ENCODE data around the gene OR4N2. TPM values are rescaled to one million over a fixed set of nuclear protein-coding genes. Genes with fewer than 3 reads are reported as not detected.
"Not testable (repeated sequence)": the region's sequence is repeated elsewhere in the genome, so short reads cannot be mapped to it uniquely, and the experiment has no call there.

The OR4N2 gene, protein sequence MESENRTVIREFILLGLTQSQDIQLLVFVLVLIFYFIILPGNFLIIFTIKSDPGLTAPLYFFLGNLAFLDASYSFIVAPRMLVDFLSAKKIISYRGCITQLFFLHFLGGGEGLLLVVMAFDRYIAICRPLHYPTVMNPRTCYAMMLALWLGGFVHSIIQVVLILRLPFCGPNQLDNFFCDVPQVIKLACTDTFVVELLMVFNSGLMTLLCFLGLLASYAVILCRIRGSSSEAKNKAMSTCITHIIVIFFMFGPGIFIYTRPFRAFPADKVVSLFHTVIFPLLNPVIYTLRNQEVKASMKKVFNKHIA
- not detected for polyA plus RNA-seq (2013, experiment 1 of 2; ENCODE audit: insufficient read length)
- polyA plus RNA-seq (2013, experiment 2 of 2; ENCODE audit: insufficient read length), result not detected

GRCh38 chr14:19803470-19803869, at the start of gene OR4N2:
Gene OR4N2, plus strand, starts transcription at chr14:19803770. Its CDS starts 23,679 bp downstream, at chr14:19827449.
- not testable (repeated sequence) for DNase-seq

- DNase-seq, result no peak
Measured at GRCh38 chr14:19754172-19754571, 49.4 kb upstream of the OR4N2 start.

DNA sequence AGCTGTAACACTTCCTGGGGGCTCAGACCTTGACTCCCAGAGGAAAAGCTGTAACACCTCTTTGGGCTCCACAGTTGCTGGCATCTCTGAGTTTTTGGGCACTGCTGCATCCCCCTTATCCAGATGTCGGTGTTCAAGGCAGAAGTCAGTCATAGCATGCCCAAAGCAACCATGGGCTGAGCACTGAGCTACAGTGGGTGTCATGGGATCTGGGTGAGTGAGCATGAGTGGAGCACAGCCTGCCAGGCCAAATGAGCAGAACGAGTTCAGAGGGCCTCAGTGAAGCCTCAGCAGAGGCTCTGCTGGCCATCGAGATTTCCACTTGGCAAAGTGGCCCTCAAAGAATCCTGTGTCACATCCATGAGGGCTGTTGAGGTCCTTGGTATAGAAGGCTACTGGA, 32.1 kb upstream of the OR4N2 start:
- DNase-seq, result not testable (repeated sequence)

GRCh38 chr14:19771895-19772430, 31.6 kb upstream of the OR4N2 start:
- no peak for DNase-seq

GRCh38 chr14:19772454-19772853, 31.1 kb upstream of the OR4N2 start:
- DNase-seq, result not testable (repeated sequence)

DNA sequence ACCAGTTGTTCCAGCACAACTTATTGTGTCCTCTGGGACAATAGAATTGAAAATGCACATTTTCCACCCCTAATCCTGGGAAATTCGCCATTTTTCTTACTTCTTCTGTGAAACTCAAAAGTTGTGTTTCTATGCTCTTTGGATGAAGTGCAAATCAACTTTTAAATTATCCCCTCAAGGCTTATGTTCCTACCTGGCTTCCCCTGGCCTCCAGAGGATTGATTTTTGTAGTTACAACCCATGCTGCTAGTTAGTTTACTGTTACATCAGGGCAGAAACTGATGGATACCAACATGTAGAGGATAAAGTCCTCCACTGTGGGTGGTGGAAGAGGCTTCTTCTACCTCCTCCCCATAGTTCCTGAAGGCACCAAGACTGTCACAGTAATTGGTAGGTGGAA, 30.4 kb upstream of the OR4N2 start, which contains the start of gene OR4M1:
OR4M1 (plus strand) TSS at position 301 of the 400 bp plus-strand sequence. CDS start 6,819 bp downstream, outside the sequence.
- not testable (repeated sequence) for DNase-seq

- DNase-seq, result no peak
Measured at GRCh38 chr14:19775587-19775986, 28.0 kb upstream of the OR4N2 start.

- not testable (repeated sequence) for DNase-seq
Measured at GRCh38 chr14:19785848-19786247, 17.7 kb upstream of the OR4N2 start.

DNA sequence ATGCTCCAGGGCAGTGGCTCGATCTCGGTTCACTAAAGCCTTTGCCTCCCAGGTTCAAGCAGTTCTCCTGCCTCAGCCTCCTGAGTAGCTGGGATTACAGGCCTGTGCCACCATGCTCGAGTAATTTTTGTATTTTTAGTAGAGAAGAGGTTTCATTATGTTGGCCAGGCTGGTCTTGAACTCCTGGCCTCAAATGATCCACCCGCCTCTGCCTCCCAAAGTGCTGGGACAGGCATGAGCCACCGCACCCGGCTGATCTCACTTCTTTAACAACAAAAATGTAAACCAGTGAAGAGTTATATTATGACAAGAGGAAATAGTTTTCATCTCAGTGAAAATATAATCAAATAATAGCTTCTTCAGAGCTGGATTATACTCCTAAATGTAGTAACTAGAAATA, 16.3 kb upstream of the OR4N2 start:
- DNase-seq, result not testable (repeated sequence)

- not testable (repeated sequence) for DNase-seq
Measured at GRCh38 chr14:19788150-19788549, 15.4 kb upstream of the OR4N2 start.

DNA sequence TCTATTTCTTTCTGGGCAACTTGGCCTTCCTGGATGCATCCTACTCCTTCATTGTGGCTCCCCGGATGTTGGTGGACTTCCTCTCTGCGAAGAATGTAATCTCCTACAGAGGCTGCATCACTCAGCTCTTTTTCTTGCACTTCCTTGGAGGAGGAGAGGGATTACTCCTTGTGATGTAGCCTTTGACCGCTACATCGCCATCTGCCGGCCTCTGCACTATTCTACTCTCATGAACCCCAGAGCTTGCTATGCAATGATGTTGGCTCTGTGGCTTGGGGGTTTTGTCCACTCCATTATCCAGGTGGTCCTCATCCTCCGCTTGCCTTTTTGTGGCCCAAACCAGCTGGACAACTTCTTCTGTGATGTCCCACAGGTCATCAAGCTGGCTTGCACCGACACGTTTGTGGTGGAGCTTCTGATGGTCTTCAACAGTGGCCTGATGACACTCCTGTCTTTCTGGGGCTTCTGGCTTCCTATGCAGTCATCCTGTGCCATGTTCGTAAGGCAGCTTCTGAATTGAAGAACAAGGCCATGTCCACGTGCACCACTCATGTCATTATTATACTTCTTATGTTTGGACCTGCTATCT, 7.0 kb upstream of the OR4N2 start:
- not testable (repeated sequence) for DNase-seq

DNA sequence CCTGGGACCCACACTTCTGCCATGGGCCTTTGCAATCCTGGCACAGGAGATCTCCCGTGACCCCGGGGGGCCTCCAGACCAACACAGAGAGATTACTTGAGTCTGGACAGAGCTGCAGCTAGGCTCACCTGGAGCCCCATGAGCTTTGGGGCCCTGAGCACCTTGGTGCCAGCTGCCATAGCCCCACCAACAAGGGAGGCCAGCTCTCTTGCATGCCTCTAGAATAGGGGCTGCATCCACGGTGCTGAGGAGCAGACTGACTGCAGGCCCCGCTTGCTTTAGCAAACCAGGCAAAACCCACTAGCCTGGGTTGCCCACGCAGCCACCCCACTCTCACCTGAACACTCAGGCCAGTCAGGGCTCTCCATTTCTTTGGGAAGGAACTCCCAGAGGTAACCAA, 3.7 kb upstream of the OR4N2 start:
- no peak for DNase-seq

GRCh38 chr14:19800282-19801117, 3.1 kb upstream of the OR4N2 start:
- no peak for DNase-seq

GRCh38 chr14:19801118-19801464, 2.5 kb upstream of the OR4N2 start:
- no peak for DNase-seq

GRCh38 chr14:19813171-19813920, 9.8 kb downstream of the OR4N2 start:
- not testable (repeated sequence) for DNase-seq

GRCh38 chr14:19819879-19820278, 16.3 kb downstream of the OR4N2 start:
- not testable (repeated sequence) for DNase-seq

GRCh38 chr14:19821016-19821415, 17.4 kb downstream of the OR4N2 start:
- not testable (repeated sequence) for DNase-seq

GRCh38 chr14:19823178-19823577, 19.6 kb downstream of the OR4N2 start:
- DNase-seq, result no peak

- no peak for DNase-seq
Measured at GRCh38 chr14:19823765-19824164, 20.2 kb downstream of the OR4N2 start.

GRCh38 chr14:19827626-19828244, 24.2 kb downstream of the OR4N2 start:
- not testable (repeated sequence) for DNase-seq

DNA sequence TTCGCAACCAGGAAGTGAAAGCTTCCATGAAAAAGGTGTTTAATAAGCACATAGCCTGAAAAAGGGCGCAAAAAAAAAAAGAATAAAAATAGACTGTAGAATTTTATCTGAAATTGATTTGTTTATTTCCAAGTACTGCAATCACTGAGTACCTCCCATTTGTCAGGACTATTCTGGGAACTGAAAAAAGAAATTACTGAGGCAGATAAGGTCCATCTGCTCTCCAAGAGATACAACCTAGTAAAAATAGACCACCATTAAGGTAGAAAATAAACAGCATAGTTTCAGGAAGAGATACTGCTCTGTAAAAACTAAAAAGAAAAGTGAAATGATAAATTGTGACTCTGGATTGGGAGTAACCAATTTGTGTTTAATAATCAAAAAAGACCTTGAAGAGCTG, 24.7 kb downstream of the OR4N2 start:
- no peak for DNase-seq

Data from fibroblast of skin of scalp (primary cell).